Spleen (tissue), 11 donors: ENCODE data around the gene GNA14. TPM values are rescaled to one million over a fixed set of nuclear protein-coding genes. Genes with fewer than 3 reads are reported as not detected.

Experiments used
- DNase-seq: peaks from one replicate; pipeline ENCODE4 v3.0.0-alpha.2; 2020
- H3K27ac ChIP-seq, 8 donors: fragments of 200-600 bp; sonication (generic) in 7 of 8; 1 replicate in 4 of 8; 2 replicates in 4 of 8; pipeline versions ENCODE4 v1.5.0 to v1.8.0; 2016 to 2021; ENCODE audit warnings: inconsistent platforms in 4 of 8, mild to moderate bottlenecking in 4 of 8, moderate library complexity in 1 of 8
- H3K27me3 ChIP-seq, 7 donors: fragments of 200-600 bp; sonication (generic) in 6 of 7; replicated peaks in 1 of 7; 1 replicate in 4 of 7; 2 replicates in 3 of 7; pipeline versions ENCODE4 v1.5.0 to v1.8.0; 2016 to 2021; ENCODE audit warnings: inconsistent platforms in 3 of 7, mild to moderate bottlenecking in 1 of 7
- H3K36me3 ChIP-seq, 6 donors: fragments of 200-600 bp; sonication (generic) in 5 of 6; 1 replicate in 4 of 6; 2 replicates in 2 of 6; pipeline versions ENCODE4 v1.5.0 to v1.8.0; 2016 to 2021; ENCODE audit warnings: inconsistent platforms in 2 of 6
- H3K4me1 ChIP-seq, 6 donors: fragments of 200-600 bp; sonication (generic) in 5 of 6; 1 replicate in 3 of 6; 2 replicates in 3 of 6; pipeline versions ENCODE4 v1.5.0 to v1.8.0; 2016 to 2021; ENCODE audit warnings: inconsistent platforms in 3 of 6
- H3K4me3 ChIP-seq, 8 donors: fragments of 200-600 bp; sonication (generic) in 7 of 8; 1 replicate in 4 of 8; 2 replicates in 4 of 8; pipeline versions ENCODE4 v1.5.0 to v1.8.0; 2016 to 2021; ENCODE audit warnings: inconsistent platforms in 4 of 8, mild to moderate bottlenecking in 4 of 8, moderate library complexity in 2 of 8
- H3K9me3 ChIP-seq, 8 donors: fragments of 200-600 bp; sonication (generic) in 7 of 8; 1 replicate in 4 of 8; 2 replicates in 4 of 8; pipeline versions ENCODE4 v1.5.0 to v1.8.0; 2016 to 2021; ENCODE audit warnings: inconsistent platforms in 4 of 8
- CTCF ChIP-seq, 11 experiments: fragments of 200-600 bp in 7 of 11; fragments of 450-650 bp in 4 of 11; sonication (generic) in 4 of 11; IDR thresholded peaks in 8 of 11; conservative IDR thresholded peaks in 3 of 11; 1 replicate in 7 of 11; 2 replicates in 4 of 11; pipeline versions ENCODE4 v1.4.0 to v1.8.0; 2016 to 2021; ENCODE audit warnings: antibody characterized with exemption in 11 of 11, inconsistent platforms in 4 of 11, mild to moderate bottlenecking in 1 of 11
- POLR2A ChIP-seq, 3 donors: fragments of 450-650 bp; IDR thresholded peaks; one replicate each; pipeline ENCODE4 v1.5.1; 2017; ENCODE audit warnings: antibody characterized with exemption in 3 of 3, mild to moderate bottlenecking in 1 of 3
- POLR2AphosphoS5 ChIP-seq, 3 donors: sonication (generic); formaldehyde crosslinking; IDR thresholded peaks; one replicate each; pipeline ENCODE4 v1.5.1; 2017; ENCODE audit warnings: antibody characterized with exemption in 3 of 3
- WGBS, 5 donors: extraction: QIAGEN DNeasy Blood & Tissue Kit in 3 of 5; methylation state at CpG; one replicate each; pipeline versions ENCODE4 v1.1.5 to v1.1.7; 2013 to 2018; 5-methylcytosine and 5-hydroxymethylcytosine counted together
- intact Hi-C: fragments of 100-400 bp; cut with DNase I; formaldehyde crosslinking; loops from one replicate; pipeline ENCODE4 v1.15.0; 2023; ENCODE audit warnings: low total_unique reads
- polyA plus RNA-seq, 3 donors: library from polyadenylated mRNA; stranded (reverse); fragments of 200-250 nt; gene quantifications; one replicate each; pipeline ENCODE4 v1.2.1, GENCODE V29; 2013
- total RNA-seq, 7 donors: library from RNA; depleted of rRNA in 3 of 7; stranded (reverse); fragments of >200 nt in 3 of 7; fragmentation: NEBNext Ultra II Directional in 4 of 7; extraction: Animal tissue kit (Norgen Biotek cat#: 25700) in 4 of 7; gene quantifications; one replicate each; pipeline versions ENCODE4 v1.1.0 to v1.2.1, GENCODE V29; 2016 to 2021
- donor health status: healthy with polysubstance abuse.
- donor health status: DM: no; HTN: no; CAD: no; lungs with moderate emphysema.
- donor health status: DM: no; HTN: no; CAD: no.
- donor health status: Bipolar disorder and iron deficiency.
- donor health status: healthy.
- donor health status: DM: no; HTN: no; CAD: no.
- donor health status: DM: yes; HTN: yes; CAD: no.

The GNA14 gene
- total and polyA plus RNA-seq, 10 donors, result 1.7 to 41.7 (median 7.9) TPM

GRCh38 chr9:77391834-77392233 is 256.3 kb downstream of the GNA14 start:
- no peaks in the 10 kb centered on the region for H3K9me3 ChIP-seq
- TF ChIP-seq POLR2A (IDR thresholded peaks at IDR 0.05) (no peak), POLR2AphosphoS5 (IDR thresholded peaks at IDR 0.05) (no peak), CTCF (IDR thresholded peaks at IDR 0.05 in 8 of 11, conservative IDR thresholded peaks at IDR 0.05 in 3 of 11) (no peak)
- WGBS, 5 donors, result 96 to 98% (median 97%) methylated on average over 3 of the region's 3 CpGs
- no peaks in the 10 kb centered on the region for H3K27me3 ChIP-seq
- H3K4me3 ChIP-seq, result no peak overlapping the region
- no peak for DNase-seq
- no peaks in the 10 kb centered on the region for H3K4me1 ChIP-seq
- H3K36me3 ChIP-seq, result peaks cover 0 to 17% (median 0%) of the 10 kb centered on the region in 6 donors
- no peak overlapping the region for H3K27ac ChIP-seq
- intact Hi-C loops, result no loop called here

GRCh38 chr9:77386187-77386586 is 261.9 kb downstream of the GNA14 start:
- Histone ChIP-seq H3K9me3 (no peaks in the 10 kb centered on the region), H3K36me3 (peaks cover 0 to 45% (median 3%) of the 10 kb centered on the region in 6 donors), H3K4me1 (peaks cover 0 to 4% (median 0%) of the 10 kb centered on the region in 6 donors), H3K4me3 (no peak overlapping the region), H3K27ac (no peak overlapping the region), H3K27me3 (no peaks in the 10 kb centered on the region)
- TF ChIP-seq POLR2AphosphoS5 (IDR thresholded peaks at IDR 0.05) (no peak), CTCF (IDR thresholded peaks at IDR 0.05 in 8 of 11, conservative IDR thresholded peaks at IDR 0.05 in 3 of 11) (no peak), POLR2A (IDR thresholded peaks at IDR 0.05) (no peak)
- intact Hi-C loops, result no loop called here
- 39 to 65% (median 40%) methylated on average over 1 of the region's 1 CpG for WGBS, 5 donors
- no peak for DNase-seq

GRCh38 chr9:77384406-77384805 is 263.7 kb downstream of the GNA14 start:
- no peak for DNase-seq
- Histone ChIP-seq H3K27ac (no peak overlapping the region), H3K36me3 (peaks cover 0 to 42% (median 3%) of the 10 kb centered on the region in 6 donors), H3K4me1 (peaks cover 0 to 4% (median 0%) of the 10 kb centered on the region in 6 donors), H3K9me3 (no peaks in the 10 kb centered on the region), H3K4me3 (no peak overlapping the region), H3K27me3 (no peaks in the 10 kb centered on the region)
- intact Hi-C loops, result no loop called here
- TF ChIP-seq POLR2AphosphoS5 (IDR thresholded peaks at IDR 0.05), result no peak
- TF ChIP-seq CTCF (IDR thresholded peaks at IDR 0.05 in 8 of 11, conservative IDR thresholded peaks at IDR 0.05 in 3 of 11), result no peak
- TF ChIP-seq POLR2A (IDR thresholded peaks at IDR 0.05), result no peak

GRCh38 chr9:77375956-77376532 is 272.1 kb downstream of the GNA14 start:
- no peaks in the 10 kb centered on the region for H3K9me3 ChIP-seq
- TF ChIP-seq CTCF (IDR thresholded peaks at IDR 0.05 in 8 of 11, conservative IDR thresholded peaks at IDR 0.05 in 3 of 11), result no peak
- TF ChIP-seq POLR2A (IDR thresholded peaks at IDR 0.05), result no peak
- no peak for TF ChIP-seq POLR2AphosphoS5 (IDR thresholded peaks at IDR 0.05)
- intact Hi-C loops, result no loop called here
- no peaks in the 10 kb centered on the region for H3K4me1 ChIP-seq
- no peak for DNase-seq
- no peaks in the 10 kb centered on the region for H3K27me3 ChIP-seq
- WGBS, 5 donors, result 95 to 99% (median 97%) methylated on average over 6 of the region's 6 CpGs
- no peak overlapping the region for H3K4me3 ChIP-seq
- peaks cover 0 to 16% (median 4%) of the 10 kb centered on the region in 6 donors for H3K36me3 ChIP-seq
- H3K27ac ChIP-seq, result no peak overlapping the region
